NCI-H82 (cell line): ENCODE data around the gene LRRC19.
A peak's percentile ranks its signal among the peaks of the same experiment; 100 is the strongest.

Experiments
- DNase-seq: peaks from one replicate; lab custom pipeline; 2025; lab: John Stamatoyannopoulos, UW

Gene LRRC19

GRCh38 chr9:26955921-26956859 is 49.3 kb downstream of the LRRC19 start, which contains the start of gene IFT74:
Gene IFT74 (plus strand): TSS chr9:26956412. CDS start chr9:26961968, 5,556 bp downstream.
- peak; percentile 97 for DNase-seq

DNA sequence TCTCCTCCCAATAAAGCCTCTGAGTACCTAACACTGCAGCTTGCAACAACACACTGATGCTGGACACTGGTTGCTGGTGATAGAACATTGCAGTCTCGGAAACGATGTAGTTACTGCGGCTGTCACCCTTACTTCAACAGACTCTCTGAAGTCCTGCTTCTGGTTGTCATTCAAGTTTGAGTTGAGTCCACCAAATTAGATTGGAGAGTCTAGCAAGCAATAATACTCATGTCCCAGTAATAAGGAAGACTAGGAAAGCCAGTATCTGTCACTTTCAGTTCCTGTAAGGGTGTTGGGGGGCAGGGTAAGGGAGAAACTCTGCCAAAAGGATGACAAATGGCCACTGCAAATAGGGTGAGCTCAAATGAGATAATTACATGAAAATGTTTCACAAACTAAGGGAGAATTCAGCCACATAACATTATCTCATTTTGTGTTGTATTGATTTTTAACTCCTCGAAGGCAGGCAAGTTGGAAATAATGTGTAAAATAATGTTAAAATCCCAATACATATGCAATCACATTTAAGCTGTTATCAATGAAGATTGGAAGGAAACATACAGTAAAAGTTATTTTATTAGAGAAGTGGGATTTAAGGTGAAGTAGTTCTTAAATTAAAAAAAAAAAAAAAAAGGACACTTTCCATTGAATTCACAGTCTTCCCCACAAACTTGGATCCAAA is 50.1 kb downstream of the LRRC19 start:
- peak; percentile 64 for DNase-seq

- DNase-seq, result no peak
Observed at GRCh38 chr9:26954050-26954508, 51.4 kb downstream of the LRRC19 start.

GRCh38 chr9:26951794-26952193 is 53.7 kb downstream of the LRRC19 start:
- DNase-seq, result no peak

GRCh38 chr9:26950521-26950920 is 55.0 kb downstream of the LRRC19 start:
- DNase-seq, result no peak

GRCh38 chr9:26949637-26950069 is 55.8 kb downstream of the LRRC19 start:
- DNase-seq, result no peak

DNA sequence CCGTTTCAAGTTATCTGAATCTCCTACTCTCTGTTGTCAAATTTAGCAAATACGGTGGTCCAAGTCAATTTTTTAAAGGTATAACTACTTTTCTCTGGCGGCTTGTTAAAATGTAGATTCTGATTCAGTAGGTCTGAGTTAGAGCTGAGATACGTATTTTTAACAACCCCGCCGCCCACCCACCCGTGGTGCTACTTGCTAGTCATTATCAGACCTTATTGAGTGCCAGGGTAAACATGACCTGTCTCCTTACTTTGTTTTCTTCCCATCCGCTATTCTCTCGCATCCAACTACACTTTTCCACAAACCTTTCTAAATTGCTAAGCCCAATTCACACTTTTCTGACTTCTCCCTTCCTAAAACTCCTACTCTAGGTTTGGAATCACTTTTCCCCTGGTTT is 57.7 kb downstream of the LRRC19 start:
- DNase-seq, result peak; percentile 14

GRCh38 chr9:26946753-26947727 is 58.4 kb downstream of the LRRC19 start, which contains the start of gene PLAA:
Gene PLAA (minus strand): TSS chr9:26947242. CDS start chr9:26947045, 197 bp downstream.
- peak; percentile 91 for DNase-seq

DNA sequence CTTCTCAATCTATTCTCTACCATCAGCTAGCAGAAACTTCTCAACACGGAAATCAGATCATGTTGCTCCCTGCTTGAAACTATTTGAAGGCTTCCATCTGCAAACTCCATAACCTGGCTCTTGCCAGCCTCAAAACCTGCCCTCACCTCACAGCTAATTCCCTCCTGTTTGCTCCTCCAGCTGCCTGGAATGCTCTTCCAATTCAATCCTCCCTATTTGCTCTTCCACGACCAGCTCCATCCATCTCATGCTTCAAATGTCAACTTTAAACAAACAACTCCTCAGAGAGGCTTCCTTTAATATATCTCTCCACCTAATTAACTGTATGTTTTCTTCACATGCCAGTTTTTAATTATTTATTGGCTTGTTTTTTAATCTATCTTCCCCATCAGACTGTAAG is 59.9 kb downstream of the LRRC19 start:
- DNase-seq, result peak; percentile 11
